NCI-H345 (cell line): ENCODE data around the gene PGAP3.

Experiments used
- DNase-seq: peaks from one replicate; lab custom pipeline; 2025; lab: John Stamatoyannopoulos, UW

Gene PGAP3

GRCh38 chr17:39672522-39673334, 15.1 kb downstream of the PGAP3 start:
- DNase-seq, result no peak

GRCh38 chr17:39671651-39672521, 16.0 kb downstream of the PGAP3 start:
- no peak for DNase-seq

GRCh38 chr17:39670746-39671145, 17.1 kb downstream of the PGAP3 start:
- DNase-seq, result no peak

- no peak for DNase-seq
Observed at GRCh38 chr17:39669897-39670735, 17.7 kb downstream of the PGAP3 start.

- peak; percentile 60 for DNase-seq
Observed at GRCh38 chr17:39667945-39668924, 19.6 kb downstream of the PGAP3 start, which contains the start of gene PNMT. TSS of gene PNMT (plus strand) at chr17:39668453. CDS start at chr17:39668476, 23 bp downstream.

GRCh38 chr17:39667262-39667944, 20.5 kb downstream of the PGAP3 start:
- no peak for DNase-seq

- DNase-seq, result no peak
Observed at GRCh38 chr17:39666601-39667261, 21.1 kb downstream of the PGAP3 start.

- no peak for DNase-seq
Observed at GRCh38 chr17:39666231-39666600, 21.6 kb downstream of the PGAP3 start.

GRCh38 chr17:39665642-39666224, 22.1 kb downstream of the PGAP3 start:
- peak; percentile 64 for DNase-seq

- DNase-seq, result no peak
Observed at GRCh38 chr17:39664581-39665561, 23.0 kb downstream of the PGAP3 start, which contains the start of gene TCAP. TSS of gene TCAP (plus strand) at chr17:39665349. CDS start at chr17:39665360, 11 bp downstream.

- DNase-seq, result no peak
Observed at GRCh38 chr17:39663688-39664580, 23.9 kb downstream of the PGAP3 start.

- no peak for DNase-seq
Observed at GRCh38 chr17:39663340-39663687, 24.5 kb downstream of the PGAP3 start.

GRCh38 chr17:39662551-39663339, 25.1 kb downstream of the PGAP3 start:
- no peak for DNase-seq

GRCh38 chr17:39661744-39662541, 25.9 kb downstream of the PGAP3 start:
- no peak for DNase-seq
